Trophoblast cell (in vitro differentiated cells and primary cell): Measurements from ENCODE around the gene RASSF10.

Experiments
- DNase-seq, 2 donors: peaks; one replicate each; pipeline ENCODE4 v3.0.0-alpha.2; 2016
- H2AFZ ChIP-seq: 2 replicates; pipeline ENCODE4 v1.6.1; 2013; ENCODE audit warnings: low read length, moderate library complexity, mild to moderate bottlenecking; ENCODE audit not compliant: insufficient read depth, poor library complexity
- H2AK5ac ChIP-seq: 2 replicates; pipeline ENCODE4 v1.6.1; 2013; ENCODE audit warnings: mild to moderate bottlenecking, low read length
- H2BK120ac ChIP-seq: 2 replicates; pipeline ENCODE4 v1.6.1; 2013; ENCODE audit warnings: low read length, mild to moderate bottlenecking, moderate library complexity; ENCODE audit not compliant: insufficient read depth, poor library complexity
- H2BK12ac ChIP-seq: 2 replicates; pipeline ENCODE4 v1.6.1; 2013; ENCODE audit warnings: mild to moderate bottlenecking, low read length, moderate library complexity
- H2BK5ac ChIP-seq: 2 replicates; pipeline ENCODE4 v1.6.1; 2013; ENCODE audit warnings: low read length, low read depth, moderate library complexity, mild to moderate bottlenecking; ENCODE audit not compliant: poor library complexity
- H3K14ac ChIP-seq: 2 replicates; pipeline ENCODE4 v1.6.1; 2013; ENCODE audit warnings: mild to moderate bottlenecking, low read length
- H3K18ac ChIP-seq: 2 replicates; pipeline ENCODE4 v1.6.1; 2013; ENCODE audit warnings: mild to moderate bottlenecking, low read length
- H3K23ac ChIP-seq: 2 replicates; pipeline ENCODE4 v1.6.1; 2013; ENCODE audit warnings: low read length
- H3K27ac ChIP-seq: 2 replicates; pipeline ENCODE4 v1.5.1; 2013; ENCODE audit warnings: low read depth, mild to moderate bottlenecking, inconsistent platforms, low read length, moderate library complexity
- H3K27me3 ChIP-seq: 2 replicates; pipeline ENCODE4 v1.6.1; 2013; ENCODE audit warnings: inconsistent platforms, mild to moderate bottlenecking, low read length, moderate library complexity; ENCODE audit not compliant: insufficient read depth
- H3K36me3 ChIP-seq, 2 experiments: 1 replicate in 1 of 2; 2 replicates in 1 of 2; pipeline ENCODE4 v1.6.1; 2013; ENCODE audit warnings: low read length in 2 of 2, mild to moderate bottlenecking in 2 of 2, moderate library complexity in 1 of 2; ENCODE audit not compliant: insufficient read depth in 2 of 2, control insufficient read depth in 1 of 2
- H3K4ac ChIP-seq: 2 replicates; pipeline ENCODE4 v1.6.1; 2013; ENCODE audit warnings: low read depth, mild to moderate bottlenecking, low read length, moderate library complexity
- H3K4me1 ChIP-seq, 2 experiments: 1 replicate in 1 of 2; 2 replicates in 1 of 2; pipeline ENCODE4 v1.6.1; 2013; ENCODE audit warnings: low read length in 2 of 2, mild to moderate bottlenecking in 2 of 2, moderate library complexity in 1 of 2; ENCODE audit not compliant: insufficient read depth in 2 of 2, control insufficient read depth in 1 of 2
- H3K4me2 ChIP-seq: 2 replicates; pipeline ENCODE4 v1.6.1; 2013; ENCODE audit warnings: inconsistent platforms, mild to moderate bottlenecking, low read length, moderate library complexity
- H3K4me3 ChIP-seq: 2 replicates; pipeline ENCODE4 v1.5.1; 2013; ENCODE audit warnings: mild to moderate bottlenecking, low read depth, low read length, inconsistent platforms
- H3K79me1 ChIP-seq: one replicate; pipeline ENCODE4 v1.6.1; 2013; ENCODE audit warnings: low read length
- H3K79me2 ChIP-seq: 2 replicates; pipeline ENCODE4 v1.6.1; 2013; ENCODE audit warnings: low read length, mild to moderate bottlenecking; ENCODE audit not compliant: control insufficient read depth, insufficient read depth, poor library complexity
- H3K9ac ChIP-seq: 2 replicates; pipeline ENCODE4 v1.6.1; 2013; ENCODE audit warnings: mild to moderate bottlenecking, low read length
- H3K9me3 ChIP-seq: 2 replicates; pipeline ENCODE4 v1.6.1; 2013; ENCODE audit warnings: low read depth, mild to moderate bottlenecking, control low read depth, inconsistent platforms, low read length; ENCODE audit not compliant: insufficient read depth
- H4K12ac ChIP-seq: 2 replicates; pipeline ENCODE4 v1.6.1; 2013; ENCODE audit warnings: low read depth, mild to moderate bottlenecking, low read length, moderate library complexity
- H4K8ac ChIP-seq: 2 replicates; pipeline ENCODE4 v1.6.1; 2013; ENCODE audit warnings: low read depth, mild to moderate bottlenecking, low read length, moderate library complexity
- H4K91ac ChIP-seq: one replicate; pipeline ENCODE4 v1.6.1; 2013; ENCODE audit warnings: low read depth, mild to moderate bottlenecking, low read length, moderate library complexity
- WGBS: extraction: QIAGEN DNeasy Blood & Tissue Kit; methylation state at CpG from one replicate; pipeline ENCODE4 v1.1.7; 2013; ENCODE audit warnings: missing lambda C conversion rate; ENCODE audit not compliant: insufficient read length, insufficient coverage; ENCODE audit errors: extremely low coverage; 5-methylcytosine and 5-hydroxymethylcytosine counted together

Gene RASSF10

GRCh38 chr11:13038366-13038765 lies 29.2 kb downstream of the RASSF10 start:
- no peak overlapping the region for H4K8ac ChIP-seq
- H2BK12ac ChIP-seq: no peak overlapping the region
- no CpG with 5 or more reads among the region's 7 CpGs for WGBS
- no peak overlapping the region for H3K27ac ChIP-seq
- no peak for DNase-seq
- no peak overlapping the region for H2BK120ac ChIP-seq
- no peak overlapping the region for H3K18ac ChIP-seq
- no peak overlapping the region for H3K4me2 ChIP-seq
- no peak overlapping the region for H3K14ac ChIP-seq
- H4K12ac ChIP-seq: no peak overlapping the region
- H2AK5ac ChIP-seq: no peak overlapping the region
- H3K79me1 ChIP-seq: no peaks in the 10 kb centered on the region
- no peak overlapping the region for H2AFZ ChIP-seq
- no peak overlapping the region for H3K9ac ChIP-seq
- no peak overlapping the region for H2BK5ac ChIP-seq
- H4K91ac ChIP-seq: no peak overlapping the region
- no peaks in the 10 kb centered on the region for H3K79me2 ChIP-seq
- H3K27me3 ChIP-seq: no peaks in the 10 kb centered on the region
- H3K36me3 ChIP-seq: no peaks in the 10 kb centered on the region
- no peak overlapping the region for H3K4ac ChIP-seq
- no peak overlapping the region for H3K4me3 ChIP-seq
- H3K4me1 ChIP-seq: peaks cover 0 to 2% of the 10 kb centered on the region in 2 experiments
- H3K9me3 ChIP-seq: no peaks in the 10 kb centered on the region
- no peak overlapping the region for H3K23ac ChIP-seq

- Histone ChIP-seq H2AK5ac (no peak overlapping the region), H3K27ac (no peak overlapping the region), H3K79me2 (no peaks in the 10 kb centered on the region), H4K91ac (no peak overlapping the region), H3K79me1 (no peaks in the 10 kb centered on the region), H3K4me2 (no peak overlapping the region), H3K23ac (no peak overlapping the region), H3K4me3 (no peak overlapping the region), H2AFZ (no peak overlapping the region), H3K9me3 (no peaks in the 10 kb centered on the region), H3K27me3 (no peaks in the 10 kb centered on the region), H3K14ac (no peak overlapping the region), H3K18ac (no peak overlapping the region), H2BK12ac (no peak overlapping the region), H4K8ac (no peak overlapping the region), H3K36me3 (no peaks in the 10 kb centered on the region), H3K9ac (no peak overlapping the region), H3K4me1 (peaks cover 0 to 2% of the 10 kb centered on the region in 2 experiments), H3K4ac (no peak overlapping the region), H4K12ac (no peak overlapping the region), H2BK120ac (no peak overlapping the region), H2BK5ac (no peak overlapping the region)
- no peak for DNase-seq
- whole genome bisulfite sequencing: no CpG with 5 or more reads among the region's 5 CpGs
Observed at GRCh38 chr11:13039126-13039525, 30.0 kb downstream of the RASSF10 start.

- 100% methylated on average over 1 of the region's 4 CpGs for WGBS
- Histone ChIP-seq H3K23ac (no peak overlapping the region), H3K27ac (no peak overlapping the region), H3K27me3 (no peaks in the 10 kb centered on the region), H3K4me3 (no peak overlapping the region), H3K79me1 (no peaks in the 10 kb centered on the region), H3K4ac (no peak overlapping the region), H4K12ac (no peak overlapping the region), H4K91ac (no peak overlapping the region), H3K9me3 (no peaks in the 10 kb centered on the region), H2BK120ac (no peak overlapping the region), H3K14ac (no peak overlapping the region), H3K4me1 (peaks cover 0 to 2% of the 10 kb centered on the region in 2 experiments), H3K36me3 (no peaks in the 10 kb centered on the region), H2BK5ac (no peak overlapping the region), H2AK5ac (no peak overlapping the region), H4K8ac (no peak overlapping the region), H3K9ac (no peak overlapping the region), H3K18ac (no peak overlapping the region), H2AFZ (no peak overlapping the region), H3K79me2 (no peaks in the 10 kb centered on the region), H3K4me2 (no peak overlapping the region), H2BK12ac (no peak overlapping the region)
- peak; percentile 69 to 85 for DNase-seq
Observed at GRCh38 chr11:13040969-13041561, 31.9 kb downstream of the RASSF10 start.

GRCh38 chr11:13042873-13043342 lies 33.8 kb downstream of the RASSF10 start:
- no peak overlapping the region for H2BK12ac ChIP-seq
- H3K36me3 ChIP-seq: no peaks in the 10 kb centered on the region
- no peak overlapping the region for H3K18ac ChIP-seq
- H2BK120ac ChIP-seq: no peak overlapping the region
- no peak overlapping the region for H2BK5ac ChIP-seq
- H4K12ac ChIP-seq: no peak overlapping the region
- no peak for DNase-seq
- H3K79me1 ChIP-seq: no peaks in the 10 kb centered on the region
- H4K8ac ChIP-seq: no peak overlapping the region
- no peak overlapping the region for H3K27ac ChIP-seq
- no peak overlapping the region for H3K4me2 ChIP-seq
- H3K14ac ChIP-seq: no peak overlapping the region
- no peak overlapping the region for H2AFZ ChIP-seq
- peaks cover 0 to 2% of the 10 kb centered on the region in 2 experiments for H3K4me1 ChIP-seq
- H3K23ac ChIP-seq: no peak overlapping the region
- H3K4ac ChIP-seq: no peak overlapping the region
- H3K9ac ChIP-seq: no peak overlapping the region
- H4K91ac ChIP-seq: no peak overlapping the region
- H3K9me3 ChIP-seq: no peaks in the 10 kb centered on the region
- H2AK5ac ChIP-seq: no peak overlapping the region
- H3K79me2 ChIP-seq: no peaks in the 10 kb centered on the region
- no peaks in the 10 kb centered on the region for H3K27me3 ChIP-seq
- WGBS: no CpG with 5 or more reads among the region's 5 CpGs
- H3K4me3 ChIP-seq: no peak overlapping the region
